Stimulated activated CD4-positive, alpha-beta T cell treated with anti-CD3 and anti-CD28 coated beads, Interleukin-2, amount 100 ng/mL, for 4 hours (primary cell): ENCODE measurements around the gene TTLL5.
A peak's percentile ranks its signal among the peaks of the same experiment; 100 is the strongest.

Experiments used
- DNase-seq: peaks from one replicate; pipeline ENCODE4 v3.0.0-alpha.2; 2020; ENCODE audit warnings: low read depth

TTLL5 gene

DNA sequence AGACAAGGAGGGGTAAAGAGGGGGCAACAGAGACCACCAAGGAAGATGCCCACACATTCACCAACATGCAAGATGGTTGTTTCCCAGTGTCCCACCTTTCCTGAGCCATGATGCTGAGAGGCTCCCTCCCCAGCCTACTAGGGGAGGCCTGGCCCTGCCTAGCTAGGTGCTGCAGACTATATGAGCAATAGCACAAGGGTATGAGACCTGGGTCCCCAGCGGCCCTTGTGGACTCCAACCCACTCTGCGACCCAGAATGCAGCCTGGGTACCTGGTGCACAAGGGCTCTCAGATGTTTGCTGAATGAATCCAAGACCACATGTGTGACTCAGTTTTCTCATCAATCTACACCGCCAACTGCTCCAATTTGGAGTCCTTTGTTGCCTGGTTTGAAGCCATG, 306.8 kb downstream of the TTLL5 start:
- DNase-seq, result no peak

DNA sequence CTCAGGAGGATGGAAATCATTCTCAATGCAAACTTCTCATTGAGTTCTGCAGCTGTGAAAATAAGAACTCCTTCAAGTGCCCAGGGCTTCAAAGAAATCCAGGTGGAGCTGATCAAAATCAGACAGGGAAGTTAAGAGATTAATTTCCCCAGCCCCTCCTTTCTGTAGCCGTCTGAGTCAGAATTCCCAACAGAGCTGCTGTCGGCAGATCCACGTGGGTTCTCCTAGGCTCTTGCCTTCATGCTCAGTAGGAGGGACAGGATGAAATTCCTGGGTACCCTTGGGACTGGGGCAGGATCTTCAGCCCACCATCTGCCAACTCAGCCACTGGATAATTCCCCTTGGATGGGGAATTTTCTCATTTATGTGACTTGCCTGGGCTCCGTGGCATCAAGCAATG, 307.4 kb downstream of the TTLL5 start:
- no peak for DNase-seq

DNA sequence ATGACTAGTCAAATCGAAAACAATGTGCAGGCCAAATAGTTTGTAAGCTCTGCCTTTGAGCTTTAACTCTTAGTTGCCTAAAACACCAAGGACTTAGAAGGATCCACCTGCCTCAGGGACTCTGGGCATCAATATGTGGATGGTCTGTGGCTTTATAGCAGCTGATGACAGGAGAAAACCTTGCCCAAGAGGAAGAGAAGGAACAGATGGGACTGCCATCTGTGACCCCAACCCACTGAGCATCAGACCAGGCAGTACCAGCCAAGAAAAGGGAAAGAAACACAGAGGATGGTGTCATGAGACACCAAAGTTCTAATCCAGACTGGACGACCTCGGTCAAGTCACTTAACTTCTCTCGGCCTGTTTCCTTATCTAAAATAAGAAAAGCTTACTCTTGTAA, 308.1 kb downstream of the TTLL5 start:
- DNase-seq, result no peak

DNA sequence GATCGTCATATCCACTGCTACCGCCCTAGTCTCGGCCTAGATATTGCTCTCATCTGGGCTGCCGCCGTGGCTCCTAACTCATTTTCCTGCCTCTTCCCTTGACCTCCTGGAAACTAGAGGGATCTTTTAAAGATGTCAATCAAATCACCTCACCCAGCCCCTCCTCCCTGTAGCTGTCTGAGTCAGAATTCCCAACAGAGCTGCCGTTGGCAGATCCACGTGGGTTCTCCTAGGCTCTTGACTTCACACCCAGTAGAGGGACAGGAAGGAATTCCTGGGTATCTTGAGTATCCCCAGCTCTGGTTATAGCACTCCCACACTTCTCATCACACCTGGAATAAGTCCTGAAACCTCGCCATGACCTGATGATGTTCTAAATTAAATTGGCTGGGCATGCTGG, 308.8 kb downstream of the TTLL5 start:
- no peak for DNase-seq

DNA sequence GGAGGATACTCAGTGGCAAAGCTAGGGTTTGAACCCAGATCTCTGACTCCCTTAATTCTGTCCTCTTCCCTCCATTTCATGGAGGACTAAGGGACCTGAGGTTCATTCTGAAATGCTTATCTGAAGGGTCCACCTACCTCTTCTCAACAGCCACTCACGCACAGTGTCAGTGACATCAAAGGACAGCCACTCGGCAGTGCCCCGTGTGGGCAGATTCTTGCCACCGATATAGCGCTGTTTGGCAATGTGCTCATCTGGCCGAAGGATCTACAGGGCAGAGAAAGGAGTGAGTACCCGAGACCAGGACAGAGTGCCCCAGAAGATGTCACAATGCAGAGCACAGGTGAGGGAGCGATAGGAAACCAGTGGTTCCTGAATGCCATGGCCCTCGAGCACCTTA, 309.9 kb downstream of the TTLL5 start:
- DNase-seq, result no peak

DNA sequence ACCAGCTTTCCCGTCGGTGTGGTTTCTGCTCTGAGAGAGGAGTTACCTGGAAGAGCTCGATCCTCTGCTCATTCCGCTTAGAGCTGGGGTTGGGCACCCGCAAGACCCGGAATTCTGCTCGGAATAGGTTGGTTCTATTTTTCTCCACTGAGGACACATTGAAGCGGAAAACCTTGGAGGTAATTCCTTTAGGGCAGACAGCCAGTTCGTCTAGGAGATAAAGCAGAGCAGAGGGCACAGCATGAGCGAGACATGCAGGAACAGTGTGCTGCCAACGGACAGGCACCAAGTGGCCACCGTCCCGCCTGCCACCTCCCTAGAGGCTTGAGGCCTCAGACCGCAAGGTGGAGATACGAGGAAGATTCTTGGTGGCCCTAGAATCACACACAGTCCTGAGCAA, 310.5 kb downstream of the TTLL5 start:
- DNase-seq, result no peak

DNA sequence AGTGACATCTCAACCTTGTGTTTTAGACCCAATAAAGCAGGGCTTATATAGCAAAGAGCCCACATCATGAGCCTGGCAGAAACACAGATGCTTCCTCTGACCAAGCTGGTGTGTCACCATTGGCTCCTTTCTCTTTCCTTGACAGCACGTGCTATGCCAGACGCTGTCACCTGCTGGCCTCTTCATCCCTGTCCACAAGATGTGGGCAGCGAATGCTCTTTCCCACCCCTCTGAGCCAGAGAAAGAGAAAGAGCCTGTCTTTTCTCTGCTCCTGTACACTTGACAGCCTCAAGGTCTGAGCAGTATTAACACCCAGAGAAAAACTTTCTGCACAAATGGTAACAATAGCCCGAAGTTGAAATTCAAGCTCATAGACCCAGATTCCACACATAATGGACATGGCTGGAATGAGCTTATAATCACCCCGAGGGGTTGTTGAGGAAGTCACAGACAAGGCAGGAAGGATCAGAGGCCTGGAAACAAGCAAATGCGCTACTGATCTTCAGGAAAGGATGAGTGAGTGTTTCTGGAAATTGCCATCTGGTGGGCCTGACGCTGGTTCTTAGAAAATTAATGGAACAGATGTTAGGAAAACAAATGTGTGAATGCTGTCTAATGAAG, 311.9 kb downstream of the TTLL5 start:
- DNase-seq, result no peak

DNA sequence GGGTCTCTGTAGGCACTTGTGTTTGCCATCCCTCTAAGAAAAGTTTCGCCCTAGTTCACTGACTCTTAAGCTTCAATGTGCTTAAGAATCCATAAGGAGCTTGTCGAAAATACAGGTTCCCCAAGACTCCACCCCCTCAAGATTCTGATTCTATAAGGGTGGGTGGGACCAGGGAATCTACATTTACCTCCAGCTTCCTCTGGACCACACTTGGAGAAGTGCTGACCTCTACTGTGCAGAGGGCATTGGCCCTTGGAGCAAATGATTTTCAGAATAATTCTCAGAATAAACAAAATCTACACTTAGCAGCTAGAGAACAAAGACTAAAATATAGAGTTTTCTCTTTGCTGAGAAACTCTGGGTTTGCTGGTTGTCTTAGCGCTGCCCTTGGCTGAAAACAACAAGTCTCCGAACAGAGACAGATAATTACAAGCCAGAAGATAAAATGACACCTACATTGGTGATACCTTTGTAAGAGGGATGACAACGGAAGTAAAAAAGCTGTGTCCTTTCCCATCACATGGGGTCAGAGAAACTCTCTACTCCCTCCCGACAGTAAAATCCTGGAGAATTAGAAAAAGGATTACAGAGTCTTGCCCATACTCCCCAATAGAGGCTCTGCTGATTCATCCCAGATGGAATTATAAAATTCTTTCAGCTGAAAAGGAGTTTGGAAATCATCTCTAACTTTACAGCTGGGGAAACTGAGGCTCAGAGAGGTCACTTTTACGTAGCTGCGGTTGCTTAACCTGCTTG, 316.0 kb downstream of the TTLL5 start:
- DNase-seq, result no peak

DNA sequence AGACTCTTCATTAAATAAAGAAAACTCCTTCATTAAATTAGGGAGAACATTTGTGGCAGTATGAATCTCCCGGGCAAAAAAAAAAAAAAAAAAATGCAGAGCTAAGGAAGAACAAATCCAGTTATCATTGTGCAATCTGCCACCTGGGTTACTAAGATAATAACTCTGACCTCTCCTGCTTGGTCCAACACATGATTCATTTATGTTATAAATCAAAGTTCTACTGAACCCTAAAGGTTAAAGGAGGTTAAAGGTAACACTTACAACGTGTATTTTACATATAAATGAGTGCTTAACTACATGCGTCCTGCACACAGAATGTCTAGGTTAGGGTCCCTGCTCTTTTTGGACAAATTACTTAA, 316.5 kb downstream of the TTLL5 start:
- no peak for DNase-seq

DNA sequence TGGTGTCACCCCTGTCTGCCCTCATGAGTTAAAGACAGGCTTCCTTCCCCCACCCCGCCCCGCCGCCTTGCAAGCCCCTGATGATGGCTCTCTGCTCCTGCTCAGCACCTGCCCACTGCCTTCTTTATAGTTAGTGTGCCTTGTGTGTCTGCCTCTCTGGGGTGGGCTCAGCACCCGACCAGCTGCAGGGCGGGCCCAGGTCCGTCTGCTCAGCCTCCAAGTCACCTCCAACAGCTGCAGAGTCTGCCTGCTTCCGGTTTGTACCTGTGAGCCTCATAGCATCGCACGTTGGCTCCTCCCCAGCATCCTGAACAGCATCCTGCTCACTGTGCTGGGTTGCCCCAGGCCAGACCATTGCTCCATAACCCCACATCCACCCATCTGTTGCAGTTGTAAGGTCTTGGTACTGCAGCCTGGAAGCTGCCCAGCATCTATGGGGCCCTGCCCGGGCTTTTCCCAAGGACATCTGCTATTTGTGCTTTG, 317.2 kb downstream of the TTLL5 start:
- DNase-seq, result no peak

DNA sequence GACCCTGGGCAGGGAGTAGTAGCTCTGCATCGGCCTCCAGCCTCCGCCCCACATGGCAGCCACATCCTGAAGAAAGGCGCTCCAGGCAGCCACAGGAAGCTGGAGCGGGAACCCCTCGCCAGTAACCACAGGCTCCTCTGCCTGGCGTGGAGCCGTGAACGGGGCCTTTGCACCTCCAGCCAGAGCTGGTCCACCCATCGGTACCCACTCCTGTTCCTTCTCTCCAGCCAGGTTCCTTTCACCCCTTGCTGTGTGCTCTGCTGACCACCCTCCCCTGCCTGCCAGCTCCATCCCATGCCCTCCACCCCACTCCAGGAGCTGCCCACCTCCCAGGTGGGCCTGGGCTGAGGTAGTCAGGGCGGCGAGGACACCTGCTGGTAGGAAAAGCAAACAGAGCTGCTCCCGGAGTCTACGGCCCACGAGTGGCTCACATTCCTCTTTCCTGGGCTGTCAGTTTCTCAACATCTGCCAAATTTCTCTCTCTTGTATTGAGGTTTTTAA, 318.1 kb downstream of the TTLL5 start:
- no peak for DNase-seq

DNA sequence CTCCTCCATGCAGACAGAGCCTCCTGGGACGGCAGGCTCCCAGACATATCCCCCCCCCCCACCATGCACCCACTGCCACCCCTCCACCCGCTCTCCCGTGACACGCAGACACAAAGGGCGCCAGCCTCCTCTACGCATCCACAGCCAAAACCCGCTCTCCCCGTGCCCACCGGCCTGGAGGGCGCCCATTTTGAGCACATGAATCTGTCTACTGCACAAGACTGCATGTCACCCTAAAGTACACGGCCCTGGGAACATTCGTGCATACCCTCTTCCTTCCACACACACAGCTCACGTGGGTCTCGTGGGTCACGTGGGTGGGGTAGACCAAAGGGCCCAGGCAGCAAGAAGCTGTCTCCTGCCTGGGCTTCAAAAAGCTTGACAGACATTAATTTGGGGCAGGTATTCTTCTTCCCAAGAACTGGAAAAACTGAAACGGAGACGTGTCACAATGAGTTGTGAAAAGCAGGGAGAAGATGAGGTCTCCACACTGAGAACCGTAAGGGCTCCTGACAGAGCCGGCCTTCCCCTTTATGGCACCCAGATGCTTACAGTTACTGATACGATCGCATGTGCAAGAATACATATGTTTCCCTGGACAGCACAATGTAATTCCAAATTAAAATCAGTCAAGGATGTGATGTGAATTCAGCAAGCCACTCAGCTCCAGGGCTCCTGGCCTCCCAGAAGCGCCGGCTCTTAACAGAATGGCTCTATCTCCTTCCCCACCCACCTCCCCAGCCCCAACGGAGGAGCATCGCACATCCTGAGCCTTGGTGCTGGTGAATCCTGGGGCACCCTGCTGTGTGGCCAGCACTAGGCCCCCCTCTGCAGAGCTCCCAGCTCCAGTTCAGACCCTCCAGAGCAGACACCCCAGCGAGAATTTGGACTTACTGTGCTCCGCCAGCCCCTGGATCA, 318.9 kb downstream of the TTLL5 start:
- no peak for DNase-seq

DNA sequence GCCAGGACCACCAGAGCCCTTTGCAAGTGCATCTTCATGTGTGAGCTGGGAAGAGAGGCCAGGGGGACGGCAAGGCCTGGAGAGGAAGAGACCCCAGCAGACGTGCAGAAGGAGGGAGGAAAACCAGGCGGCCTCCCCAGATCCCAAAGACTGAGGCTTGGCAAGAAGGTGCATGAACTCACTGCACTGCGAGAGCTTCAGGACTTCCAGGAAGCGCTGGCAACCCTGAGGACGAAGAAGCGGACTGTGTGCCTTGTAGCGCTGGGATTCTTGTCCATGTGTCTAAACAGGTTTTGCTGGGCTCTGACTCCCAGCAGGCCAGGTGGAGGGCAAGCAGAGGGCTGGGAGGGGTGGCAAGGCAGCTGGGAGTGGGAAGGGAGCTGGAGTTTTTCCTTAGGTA, 319.8 kb downstream of the TTLL5 start:
- no peak for DNase-seq

DNA sequence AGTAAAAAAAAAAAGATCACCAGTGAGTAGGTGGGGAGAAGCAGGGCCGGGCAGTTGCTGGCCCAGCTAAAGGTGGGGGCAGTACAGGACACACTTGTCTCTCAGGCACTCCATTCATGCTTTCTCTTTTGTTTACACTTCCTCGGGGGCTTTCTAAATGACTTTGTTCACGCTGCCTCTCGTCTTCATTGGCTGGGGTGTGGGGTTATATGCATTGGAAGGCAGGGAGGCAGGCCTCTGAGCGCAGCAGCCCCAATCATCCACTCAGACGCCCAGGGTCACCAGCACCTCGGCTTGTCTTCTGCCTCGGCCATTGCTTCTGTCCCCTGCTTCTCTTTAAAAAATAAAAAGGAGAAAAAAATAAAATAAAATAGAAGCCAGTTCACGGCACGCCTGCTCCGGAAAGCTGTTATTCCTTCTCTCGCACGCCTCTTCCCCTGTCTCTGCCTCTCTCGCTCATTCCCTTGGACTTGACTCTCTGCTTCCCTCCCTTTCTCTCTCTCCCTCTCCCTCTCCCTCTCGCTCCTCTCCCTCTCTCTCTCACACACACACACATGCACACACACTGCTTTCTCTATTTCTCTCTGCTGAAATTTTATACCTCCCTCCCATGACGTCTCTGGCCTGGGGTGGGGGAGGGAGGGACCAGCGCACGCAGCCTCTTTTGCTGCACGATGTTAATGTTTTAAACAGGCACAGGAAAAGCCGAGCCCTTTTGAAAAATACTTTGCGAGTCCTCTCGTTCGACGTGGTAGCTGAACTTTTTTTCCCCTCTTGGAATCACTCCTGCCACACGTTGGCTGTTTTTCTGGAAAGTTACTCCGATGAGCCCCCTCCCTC, 320.6 kb downstream of the TTLL5 start, which contains the start of gene TGFB3:
TGFB3 (minus strand) TSS at position 570 of the 840 bp plus-strand sequence. CDS start 1,102 bp downstream, outside the sequence.
- DNase-seq, result peak; percentile 38

DNA sequence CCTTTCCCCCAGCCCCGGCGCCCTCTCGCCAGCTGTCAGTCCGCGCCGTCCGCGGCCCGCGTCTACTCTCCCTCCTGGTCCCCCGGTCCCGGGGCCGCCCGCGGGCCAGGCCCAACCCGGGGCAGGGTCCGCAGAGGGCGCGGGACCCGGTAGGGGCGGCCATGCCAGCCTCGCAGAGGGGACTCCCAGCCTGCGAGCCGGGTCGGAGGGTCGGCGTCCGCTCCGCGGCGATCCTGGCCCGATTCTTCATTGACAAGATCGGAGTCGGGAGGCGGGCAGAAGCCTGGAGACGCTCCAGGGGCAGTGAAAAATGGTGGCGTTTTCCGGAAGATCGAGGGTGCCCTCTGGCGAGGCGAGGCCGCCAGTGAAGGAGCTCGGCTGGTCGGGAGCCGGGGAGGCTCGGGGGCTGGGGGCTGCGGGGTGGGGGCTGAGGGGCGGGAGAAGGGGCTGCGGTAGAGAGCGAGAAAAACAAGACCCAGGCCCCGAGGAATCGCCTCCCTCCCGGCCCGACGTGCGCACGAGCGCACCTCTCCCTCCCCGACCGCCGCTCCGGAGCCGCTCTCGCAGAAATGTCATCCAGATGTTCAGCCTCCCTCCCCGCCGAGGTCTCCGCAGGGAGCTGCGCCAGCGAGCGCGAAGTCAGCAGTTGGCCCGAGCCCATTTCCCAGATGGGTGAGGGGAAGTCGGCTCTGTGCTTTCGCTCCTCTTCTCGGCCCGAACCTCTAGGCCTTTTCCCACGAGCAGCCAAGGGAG, 321.4 kb downstream of the TTLL5 start:
- DNase-seq, result peak; percentile 70

DNA sequence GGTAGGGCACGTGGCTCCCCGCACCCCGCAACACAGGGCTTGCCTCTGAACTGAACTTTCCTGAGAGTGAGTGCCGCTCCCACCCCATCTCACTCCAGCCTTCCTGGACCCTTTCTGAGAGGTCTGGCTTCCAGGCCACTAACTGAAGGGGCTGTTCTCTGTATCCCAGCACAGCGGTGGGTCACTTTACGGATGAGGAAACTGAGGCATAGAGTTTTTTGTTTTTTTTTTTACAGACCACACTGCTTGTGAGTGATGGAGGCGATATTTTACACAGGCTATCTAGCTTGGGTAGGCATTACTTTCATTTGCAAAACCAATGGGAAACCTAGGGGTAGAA, 321.9 kb downstream of the TTLL5 start:
- DNase-seq, result no peak

DNA sequence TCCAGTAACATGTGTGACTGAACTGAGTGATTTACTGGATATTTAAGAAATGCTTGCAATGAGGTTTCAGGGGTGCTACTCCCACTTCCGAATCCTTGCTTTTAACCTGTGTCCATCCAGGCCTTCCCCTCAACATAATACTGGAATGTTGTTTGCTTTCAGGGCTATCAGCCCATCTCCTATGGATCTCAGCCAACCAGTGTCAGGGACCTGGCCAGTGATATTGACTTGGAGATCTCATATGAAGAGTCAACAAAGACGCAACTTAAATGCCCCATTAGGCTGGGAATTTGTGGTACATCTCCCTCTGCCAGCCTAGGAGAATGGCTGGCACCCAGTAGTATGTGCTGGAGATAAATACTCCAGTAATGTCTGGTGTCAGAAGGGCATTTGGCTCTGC, 323.6 kb downstream of the TTLL5 start:
- DNase-seq, result no peak

DNA sequence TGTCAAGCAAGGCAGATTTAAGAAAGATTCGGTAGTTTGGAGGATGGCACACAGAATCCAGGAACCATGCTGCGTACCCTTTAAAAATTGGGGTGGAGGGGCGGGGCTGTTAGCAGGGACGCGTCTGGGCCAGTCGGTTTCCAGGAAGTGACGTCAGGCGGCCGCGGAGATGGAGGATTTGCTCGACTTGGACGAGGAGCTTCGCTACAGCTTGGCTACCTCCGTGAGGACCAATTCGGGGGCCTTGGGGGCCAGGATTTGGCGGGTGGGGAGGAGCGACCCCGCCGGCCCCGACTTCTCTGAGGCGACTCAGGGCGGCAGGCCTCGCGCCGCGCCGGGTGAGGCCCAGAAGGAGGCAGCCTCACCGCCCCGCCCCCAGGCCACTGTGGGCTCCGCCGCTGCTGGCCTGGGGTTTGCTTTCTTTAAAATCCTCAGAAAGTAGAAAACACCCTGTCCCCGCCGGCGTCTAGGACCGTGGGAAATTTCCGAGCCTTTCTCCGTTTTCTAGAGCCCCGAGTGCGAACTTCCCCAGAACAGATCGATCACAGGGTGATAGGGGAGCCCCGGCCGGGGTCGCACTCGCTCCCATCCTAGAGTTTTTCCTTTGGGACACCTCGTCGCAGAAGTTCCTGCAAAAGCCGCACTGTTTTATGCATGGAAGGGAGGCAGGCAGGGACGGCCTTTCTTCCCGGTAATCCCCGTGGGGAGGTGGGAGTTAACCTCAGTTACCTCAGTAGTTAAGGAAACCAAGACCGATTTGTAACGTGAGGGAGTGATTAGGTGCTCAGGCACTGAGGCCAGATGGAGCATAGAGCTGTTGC, 324.8 kb downstream of the TTLL5 start, which contains the start of gene IFT43:
IFT43 (plus strand) TSS at position 146 of the 821 bp plus-strand sequence; CDS start at position 170, 24 bp downstream.
- peak; percentile 86 for DNase-seq

DNA sequence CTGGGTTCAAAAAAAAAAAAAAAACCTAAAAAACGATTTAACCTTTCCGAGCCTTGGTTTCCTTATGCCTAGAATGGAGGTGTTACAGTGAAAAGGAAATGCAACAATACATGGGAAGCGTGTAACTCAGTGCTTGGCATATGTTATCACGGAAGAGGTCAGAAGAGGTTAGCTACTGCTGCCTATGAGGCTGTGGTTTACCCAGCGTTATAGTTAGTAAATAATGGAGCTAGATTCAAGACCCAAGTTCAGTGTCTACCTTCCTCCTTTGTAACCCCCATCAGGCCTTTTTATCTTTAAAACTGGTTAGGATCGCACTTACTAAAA, 325.4 kb downstream of the TTLL5 start:
- no peak for DNase-seq
